ENCODE results near the gene SLC16A12.

SLC16A12 gene, protein sequence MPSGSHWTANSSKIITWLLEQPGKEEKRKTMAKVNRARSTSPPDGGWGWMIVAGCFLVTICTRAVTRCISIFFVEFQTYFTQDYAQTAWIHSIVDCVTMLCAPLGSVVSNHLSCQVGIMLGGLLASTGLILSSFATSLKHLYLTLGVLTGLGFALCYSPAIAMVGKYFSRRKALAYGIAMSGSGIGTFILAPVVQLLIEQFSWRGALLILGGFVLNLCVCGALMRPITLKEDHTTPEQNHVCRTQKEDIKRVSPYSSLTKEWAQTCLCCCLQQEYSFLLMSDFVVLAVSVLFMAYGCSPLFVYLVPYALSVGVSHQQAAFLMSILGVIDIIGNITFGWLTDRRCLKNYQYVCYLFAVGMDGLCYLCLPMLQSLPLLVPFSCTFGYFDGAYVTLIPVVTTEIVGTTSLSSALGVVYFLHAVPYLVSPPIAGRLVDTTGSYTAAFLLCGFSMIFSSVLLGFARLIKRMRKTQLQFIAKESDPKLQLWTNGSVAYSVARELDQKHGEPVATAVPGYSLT

DNA sequence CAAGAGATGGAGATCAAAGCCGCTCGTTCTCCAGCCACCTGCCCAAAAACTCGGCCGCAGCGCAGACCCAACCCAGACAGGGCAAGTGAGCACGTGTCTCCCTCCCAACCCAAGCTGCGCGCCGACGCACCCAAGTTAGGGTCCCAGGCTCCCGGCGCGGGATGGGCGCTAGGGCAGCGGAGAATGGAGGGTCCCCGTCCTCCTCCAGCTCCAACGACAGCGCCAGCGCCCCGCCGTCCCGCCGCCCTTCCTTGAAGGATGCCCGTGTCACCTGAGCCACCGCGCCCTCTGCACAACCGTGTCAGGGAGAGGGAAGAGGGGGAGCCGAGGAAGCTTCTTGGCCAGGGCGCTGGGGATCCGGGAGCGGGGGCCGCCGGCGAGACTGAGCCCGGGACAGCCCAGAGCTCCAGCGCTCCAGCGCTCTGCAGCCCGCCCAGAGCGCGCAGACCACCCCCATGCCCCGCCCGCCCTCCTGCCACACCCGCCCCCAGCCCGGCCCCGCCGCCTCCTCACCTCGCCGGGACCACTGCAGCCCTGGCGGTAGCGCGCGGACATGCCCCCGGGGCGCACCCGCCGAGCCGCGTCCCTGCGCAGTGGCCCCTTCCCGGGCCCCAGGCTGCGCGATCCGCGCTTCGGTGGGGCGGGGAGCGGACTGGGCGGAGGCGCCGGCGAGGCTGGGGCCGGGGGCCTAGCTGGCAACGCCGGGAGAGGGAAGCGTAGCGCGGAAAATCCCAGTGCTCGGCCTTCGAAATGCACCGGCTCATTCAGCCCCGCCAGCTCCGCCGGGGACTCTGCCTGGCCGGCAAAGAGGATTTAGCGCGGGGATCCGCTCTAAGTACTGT lies at the start of gene SLC16A12:
Gene SLC16A12, minus strand, starts transcription at position 424 of the 842 bp plus-strand sequence. CDS start 73,016 bp downstream, outside the sequence.
- no peak for DNase-seq

DNA sequence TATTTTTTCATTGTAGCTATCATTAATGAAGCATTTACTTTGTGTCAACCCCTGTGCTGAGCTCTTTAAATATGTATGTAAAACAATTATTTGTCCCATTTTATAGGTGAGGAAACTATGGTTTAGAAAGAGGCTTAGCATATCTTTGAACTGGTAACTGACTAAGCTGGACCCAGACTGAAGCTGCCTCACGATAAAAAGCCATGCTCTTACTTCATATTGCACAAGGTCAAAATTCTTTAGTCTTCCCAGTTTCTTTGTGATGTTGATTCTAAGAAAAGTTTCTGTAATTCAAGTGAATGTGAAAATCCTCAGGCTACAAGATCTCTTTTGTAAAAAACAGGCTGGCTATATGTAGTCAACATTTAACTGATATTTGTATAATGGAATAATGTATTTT lies 46.6 kb upstream of the SLC16A12 start:
- DNase-seq = no peak

DNA sequence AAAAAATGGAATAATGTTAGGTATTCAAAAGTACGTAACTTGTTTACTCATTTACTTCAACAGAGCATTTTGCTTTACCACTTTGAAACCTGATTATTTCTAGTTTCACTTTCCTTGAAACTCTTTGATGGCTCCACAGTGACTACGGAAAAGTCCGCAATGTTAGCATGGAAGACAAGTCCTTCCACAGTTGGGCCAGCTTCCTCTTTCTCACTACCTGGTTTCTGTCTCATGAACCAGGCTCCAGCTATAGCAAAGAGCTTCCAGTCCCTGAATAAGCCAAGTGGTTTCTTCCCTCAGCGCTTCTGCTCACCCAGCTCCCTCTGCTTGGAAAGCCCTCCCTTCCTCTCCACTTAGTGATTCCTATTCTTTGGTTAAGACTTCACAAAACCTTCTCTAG lies 44.8 kb upstream of the SLC16A12 start:
- no peak for DNase-seq

DNA sequence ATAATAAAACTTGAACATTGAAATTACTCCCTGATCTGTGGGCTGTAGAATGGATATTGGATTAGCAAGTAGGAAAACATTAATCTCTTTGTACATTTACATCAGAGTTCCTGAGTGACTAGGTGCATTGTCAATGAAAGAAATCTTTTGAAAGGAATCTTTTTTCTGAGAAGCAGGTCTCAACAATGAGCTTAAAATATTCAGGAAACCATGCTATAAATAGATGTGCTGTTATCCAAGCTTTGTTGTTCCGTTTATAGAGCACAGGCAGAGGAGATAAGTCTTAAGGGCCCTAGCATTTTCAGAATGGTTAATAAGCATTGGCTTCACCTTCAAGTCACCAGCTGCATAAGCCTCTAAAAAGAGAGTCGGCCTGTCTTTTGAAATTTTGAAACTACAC lies 41.3 kb upstream of the SLC16A12 start:
- no peak for DNase-seq

DNA sequence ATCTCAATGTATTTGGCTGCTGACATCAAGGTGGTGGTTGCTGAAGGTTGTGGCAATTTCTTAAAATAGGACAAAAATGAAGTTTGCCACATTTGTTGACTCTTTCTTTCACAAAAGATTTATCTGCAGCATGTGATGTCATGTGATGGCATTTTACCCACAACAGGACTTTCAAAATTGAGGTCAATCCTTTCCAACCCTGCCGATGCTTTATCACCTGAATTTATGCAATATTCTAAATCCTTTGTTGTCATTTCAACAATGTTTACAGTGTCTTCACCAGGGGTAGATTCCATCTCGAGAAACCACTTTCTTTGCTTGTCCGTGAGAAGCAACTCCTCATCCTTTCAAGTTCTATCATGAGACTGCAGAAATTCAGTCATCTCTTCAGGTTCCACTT lies 40.6 kb upstream of the SLC16A12 start:
- no peak for DNase-seq

DNA sequence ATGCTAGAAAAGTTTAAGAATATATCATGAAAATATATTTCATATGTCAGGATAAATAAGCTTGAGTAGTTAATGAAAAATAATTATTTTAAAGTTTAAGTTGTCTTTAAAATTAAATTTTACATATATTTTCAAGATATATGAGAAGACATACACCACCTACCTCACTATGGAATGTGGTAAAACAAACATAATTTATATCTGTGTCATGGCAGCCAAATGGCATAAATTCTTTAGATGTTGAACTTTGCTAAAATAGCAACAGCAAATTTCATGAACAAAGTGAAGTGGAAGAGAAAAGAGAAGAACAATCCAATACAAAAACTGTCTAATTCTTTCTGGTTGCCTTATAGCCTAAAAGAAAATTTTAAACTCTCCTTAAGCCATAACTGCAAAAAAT lies 39.6 kb upstream of the SLC16A12 start:
- no peak for DNase-seq

DNA sequence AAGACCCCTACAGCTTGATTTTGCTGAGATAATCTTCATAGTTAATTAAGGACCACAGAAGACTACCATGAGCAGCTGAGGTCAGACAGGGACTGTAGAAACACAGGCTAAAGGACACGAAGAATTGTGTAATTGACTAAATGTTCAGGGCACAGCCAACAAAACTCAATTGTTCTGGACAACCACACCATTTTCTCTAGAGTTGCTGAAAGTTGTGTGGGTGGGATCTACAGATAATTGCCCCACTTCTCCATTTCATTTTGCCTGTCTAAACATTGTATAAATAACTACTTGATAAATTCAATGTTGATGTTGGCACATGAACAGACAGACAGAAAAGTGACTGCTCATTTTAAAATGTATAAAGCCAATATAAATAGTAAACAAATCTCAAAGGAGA lies 39.0 kb upstream of the SLC16A12 start:
- DNase-seq = no peak

DNA sequence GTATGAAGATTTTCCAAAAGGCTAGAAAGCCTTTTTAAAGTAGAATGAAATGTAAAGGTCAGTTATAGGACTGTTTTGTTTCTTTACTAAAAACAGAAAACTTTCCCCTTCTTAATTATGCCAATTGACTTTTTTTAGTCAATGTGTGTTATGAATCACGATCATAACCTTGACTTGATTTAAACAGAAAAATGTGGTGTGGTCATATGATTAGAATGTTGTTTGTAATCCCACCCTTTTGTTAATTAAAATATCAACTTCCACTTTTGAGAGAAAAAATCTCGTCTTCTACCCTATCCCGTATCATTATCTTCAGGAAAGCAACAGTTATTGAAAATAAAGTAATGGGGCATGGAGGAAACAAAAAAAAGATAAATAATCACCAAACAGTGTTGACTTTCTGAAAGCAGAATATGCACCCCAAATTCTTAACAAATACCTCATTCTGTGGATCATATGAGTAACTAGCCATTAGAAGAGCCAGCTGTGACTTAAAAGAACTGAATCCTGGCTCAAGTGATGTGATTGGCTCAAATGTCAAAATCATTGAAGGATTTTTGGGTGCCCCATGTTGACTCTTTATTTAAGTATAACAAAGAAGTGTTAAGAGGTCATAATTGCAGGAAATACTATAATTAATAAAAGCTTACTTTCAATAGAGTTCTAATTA lies 32.3 kb upstream of the SLC16A12 start:
- DNase-seq = no peak

DNA sequence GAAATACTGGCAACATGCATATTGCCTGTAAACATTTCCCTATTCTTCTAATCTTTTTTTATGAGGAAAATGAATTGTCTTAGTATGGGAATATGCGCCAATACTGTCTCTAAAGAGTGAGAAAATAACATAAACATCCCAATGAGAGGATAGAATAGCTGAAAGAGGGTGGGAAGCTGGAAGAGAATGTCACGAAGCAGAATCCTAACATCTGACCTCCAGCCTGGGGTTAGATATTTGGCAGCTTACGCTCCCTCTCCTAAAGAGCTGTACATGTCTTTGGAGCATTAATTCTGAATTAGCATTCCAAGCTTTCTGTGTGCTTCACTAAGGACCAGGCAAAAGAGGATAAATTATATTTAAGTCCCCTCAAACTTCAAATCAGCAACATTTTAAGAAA lies 31.6 kb upstream of the SLC16A12 start:
- DNase-seq = no peak

DNA sequence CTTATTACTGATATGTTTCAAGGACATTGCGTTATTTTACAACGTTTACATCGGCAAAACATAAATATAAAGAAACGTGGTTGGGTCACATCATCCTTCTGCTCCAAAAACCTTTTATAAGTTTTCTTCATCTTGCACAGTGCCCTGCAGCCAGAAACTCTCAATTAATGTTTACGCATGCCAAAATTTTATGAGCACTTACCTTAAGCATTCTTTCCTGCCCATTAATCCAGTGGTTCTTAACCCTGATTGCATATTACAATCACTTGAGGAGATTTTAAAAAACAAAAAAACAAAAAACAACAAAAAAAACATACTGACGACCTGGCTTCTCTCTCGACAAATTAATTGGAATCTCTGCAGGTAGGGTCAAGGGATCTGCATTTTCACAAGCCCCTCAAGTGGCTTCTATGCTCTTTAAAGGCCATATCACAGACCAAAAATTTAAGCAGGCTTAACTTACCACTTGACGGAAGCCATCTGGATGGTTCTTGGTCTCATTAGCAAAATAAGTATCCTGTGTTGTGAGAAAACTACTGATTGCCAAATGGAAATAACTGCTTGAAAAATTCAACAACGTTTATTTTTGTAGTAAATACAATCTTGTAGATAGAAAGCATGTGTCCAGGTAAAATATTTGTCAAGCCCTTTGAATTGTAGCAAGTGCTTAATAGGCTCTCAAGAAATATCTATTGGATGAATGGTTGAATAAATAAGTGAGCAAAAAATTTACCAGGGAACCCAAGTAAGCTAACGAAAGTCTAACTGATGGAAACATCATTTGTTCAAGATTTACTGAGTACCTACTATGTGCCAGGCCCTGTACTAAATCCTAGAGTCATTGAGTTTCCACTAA lies 30.9 kb upstream of the SLC16A12 start:
- no peak for DNase-seq

DNA sequence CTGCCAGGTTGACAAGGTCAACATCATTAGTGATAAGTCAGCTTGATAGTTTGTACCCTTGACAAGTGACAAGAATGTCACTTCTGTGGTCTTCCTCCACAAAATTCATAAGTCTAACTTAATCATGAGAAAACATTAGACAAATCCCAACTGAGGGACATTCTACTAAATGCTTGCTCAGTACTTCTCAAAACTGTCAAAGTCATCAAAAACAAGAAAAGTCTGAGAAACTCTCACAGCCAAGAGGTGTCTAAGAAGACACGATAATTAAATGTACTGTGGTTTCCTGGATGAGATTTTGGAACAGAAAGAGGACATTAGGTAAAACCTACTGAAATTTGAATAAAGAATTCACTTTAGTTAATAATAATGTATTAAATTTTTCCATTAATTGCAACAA lies 29.8 kb upstream of the SLC16A12 start:
- no peak for DNase-seq

DNA sequence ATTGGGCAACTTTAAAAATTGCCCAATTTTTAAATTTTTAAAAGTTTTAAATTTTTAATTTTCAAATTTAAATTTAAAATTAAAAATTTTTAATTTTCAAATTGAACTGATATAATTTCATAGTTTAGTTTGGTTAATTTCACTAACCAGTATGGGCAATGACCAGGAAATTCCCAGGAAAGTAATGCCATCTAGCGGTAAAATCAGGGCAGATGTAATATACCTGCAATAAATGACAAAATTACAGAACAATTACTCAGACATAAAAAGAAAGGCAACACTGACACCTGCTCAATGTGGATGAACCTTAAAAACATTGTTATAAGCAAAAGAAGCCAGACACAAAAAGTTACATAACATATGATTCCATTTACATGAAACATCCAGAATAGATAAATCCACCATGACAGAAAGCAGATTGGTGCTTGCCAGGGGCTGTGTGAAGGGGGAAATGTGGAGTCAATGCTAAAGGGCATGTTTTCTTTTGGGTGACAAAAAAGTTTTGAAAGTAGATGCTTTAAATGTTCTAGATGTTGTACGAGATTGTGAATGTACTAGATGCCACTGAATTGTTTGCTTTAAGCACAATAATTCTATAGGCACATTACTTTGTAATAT lies 28.6 kb upstream of the SLC16A12 start:
- DNase-seq = peak in 1 of 2 donors; percentile 61

DNA sequence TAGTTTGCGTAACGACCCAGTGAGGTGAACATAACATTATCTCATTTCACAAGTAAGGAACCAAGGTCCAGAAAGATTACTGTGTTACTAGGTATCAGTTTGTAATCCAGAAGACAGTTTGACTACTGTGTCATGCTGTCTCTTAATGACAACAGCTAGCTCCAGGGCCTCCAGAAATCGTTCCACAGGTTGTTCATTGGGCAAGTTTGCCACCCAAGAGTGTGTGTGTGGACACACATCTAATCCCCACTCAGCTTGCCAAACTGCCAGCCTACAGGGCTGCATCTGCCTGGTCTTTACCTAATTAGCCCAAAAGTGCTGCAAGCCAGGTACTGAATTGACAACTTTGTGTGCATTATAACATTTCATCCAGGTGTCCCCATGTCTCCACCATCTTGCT lies 27.9 kb upstream of the SLC16A12 start:
- no peak for DNase-seq

DNA sequence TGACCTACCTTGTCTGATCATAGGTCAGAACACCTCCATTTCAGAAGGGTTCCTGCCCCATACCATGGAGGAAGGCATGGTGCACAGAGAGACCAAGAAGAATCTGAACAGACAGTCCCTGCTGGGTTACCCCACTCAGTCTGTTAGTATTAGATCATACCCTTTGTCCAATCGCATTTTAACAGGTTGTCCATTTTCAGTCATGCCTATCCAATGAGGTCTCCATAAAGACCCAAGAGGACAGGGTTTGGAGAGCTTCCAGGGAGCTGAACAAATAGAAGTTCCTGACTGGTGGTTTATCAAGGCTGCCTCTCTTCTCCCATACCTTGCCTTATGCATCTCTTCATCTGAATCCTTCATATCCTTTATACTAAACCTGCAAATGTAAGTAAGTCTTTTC lies 21.2 kb upstream of the SLC16A12 start:
- no peak for DNase-seq

DNA sequence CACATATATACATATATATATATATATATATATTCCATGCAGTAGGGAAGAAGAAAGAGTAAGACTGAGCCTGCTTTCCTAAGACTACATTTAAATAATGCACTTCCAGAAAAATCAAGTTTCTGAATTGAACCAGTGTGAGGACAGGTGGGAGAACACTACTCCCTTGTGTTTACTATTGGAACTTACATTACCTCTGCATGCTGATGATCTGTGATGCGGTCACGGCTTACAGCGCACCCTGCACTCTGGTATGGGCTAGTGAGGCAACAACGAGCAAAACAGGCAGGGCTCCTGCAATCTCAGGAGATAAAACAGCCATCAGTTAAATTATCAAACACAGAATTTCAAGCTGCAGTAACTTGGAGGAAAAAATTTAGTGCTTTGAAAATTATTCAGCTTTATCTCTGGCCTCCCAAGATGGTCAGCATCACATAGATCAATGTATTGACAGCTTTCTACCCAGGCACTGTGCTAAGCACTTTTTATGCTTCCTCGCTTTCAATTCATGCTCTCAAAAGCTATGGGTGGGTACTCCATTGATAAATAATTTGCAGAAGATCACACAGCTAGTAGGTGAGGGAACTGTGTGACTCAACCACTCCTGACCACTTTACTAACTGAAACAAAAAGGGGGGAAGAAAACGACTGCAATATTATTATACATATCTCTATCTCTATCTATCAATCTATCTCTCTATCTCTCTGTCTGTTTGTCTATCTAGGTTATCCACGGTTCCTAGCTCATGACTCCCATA lies 20.5 kb upstream of the SLC16A12 start:
- no peak for DNase-seq

DNA sequence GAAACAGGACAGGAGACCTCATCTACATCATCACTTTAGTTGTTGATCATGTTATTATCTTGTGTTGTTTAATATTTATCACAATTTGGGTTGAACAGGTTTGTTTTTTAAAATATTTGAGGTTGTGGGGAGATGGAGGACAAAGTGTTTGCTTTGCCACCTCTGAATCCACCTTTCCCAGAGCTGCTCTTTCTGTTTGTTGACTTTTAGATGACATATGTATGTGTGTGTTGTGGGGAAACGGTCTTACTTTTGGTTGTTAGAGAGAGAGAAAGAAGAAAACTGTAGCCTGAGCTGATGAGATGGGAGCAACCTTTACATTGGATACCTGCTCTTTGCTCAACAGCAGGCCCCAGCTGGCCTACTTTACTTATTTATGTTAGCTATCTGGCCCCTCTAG lies 19.0 kb upstream of the SLC16A12 start:
- DNase-seq = no peak

DNA sequence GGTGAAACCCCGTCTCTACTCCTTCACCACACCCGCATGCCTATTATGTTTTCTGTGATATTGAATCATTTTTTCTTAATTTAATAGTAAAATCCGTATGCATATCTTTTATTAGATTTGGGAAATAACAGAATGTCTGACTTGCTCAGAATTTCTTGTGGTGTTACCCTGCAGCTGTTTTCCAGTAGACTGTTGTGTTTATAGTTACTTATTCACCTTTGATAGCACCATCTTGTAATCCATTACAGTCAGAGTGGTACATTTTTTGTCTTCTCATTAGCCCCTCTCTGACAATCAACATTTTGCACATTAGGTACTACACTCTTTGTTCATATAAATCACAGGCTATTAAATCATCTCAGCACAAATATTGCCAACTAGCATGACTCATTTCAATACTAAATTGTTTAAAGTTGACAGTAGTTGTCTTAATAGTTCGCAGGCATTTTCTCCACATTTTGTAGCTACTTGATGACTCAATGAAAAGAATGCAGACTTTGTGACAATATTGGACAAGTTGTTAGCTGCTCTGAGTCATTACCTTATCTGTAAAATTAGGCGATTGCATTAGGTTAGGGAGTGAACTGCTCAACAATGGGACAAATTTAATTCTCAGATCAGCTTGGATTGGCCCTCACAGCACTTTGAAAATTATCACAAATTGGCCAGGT lies 17.8 kb upstream of the SLC16A12 start:
- DNase-seq = no peak

DNA sequence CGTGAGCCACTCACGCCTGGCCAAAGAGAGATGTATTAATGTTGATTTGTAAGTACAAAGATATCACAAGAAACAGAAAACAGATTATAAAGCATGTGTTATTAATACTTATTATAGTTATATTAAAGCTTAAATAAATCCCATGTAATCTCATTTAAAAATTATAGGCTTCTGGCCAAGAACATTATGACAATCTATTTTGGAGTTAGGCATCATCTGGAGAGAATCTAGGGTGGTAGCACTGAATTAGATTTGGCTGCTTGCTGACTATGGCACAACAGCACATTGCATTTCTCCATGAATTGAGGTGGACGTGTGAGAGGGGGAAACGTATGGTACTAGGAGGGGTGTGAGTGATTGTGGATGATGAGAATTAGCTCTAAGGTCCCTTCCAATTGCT lies 16.8 kb upstream of the SLC16A12 start:
- no peak for DNase-seq

DNA sequence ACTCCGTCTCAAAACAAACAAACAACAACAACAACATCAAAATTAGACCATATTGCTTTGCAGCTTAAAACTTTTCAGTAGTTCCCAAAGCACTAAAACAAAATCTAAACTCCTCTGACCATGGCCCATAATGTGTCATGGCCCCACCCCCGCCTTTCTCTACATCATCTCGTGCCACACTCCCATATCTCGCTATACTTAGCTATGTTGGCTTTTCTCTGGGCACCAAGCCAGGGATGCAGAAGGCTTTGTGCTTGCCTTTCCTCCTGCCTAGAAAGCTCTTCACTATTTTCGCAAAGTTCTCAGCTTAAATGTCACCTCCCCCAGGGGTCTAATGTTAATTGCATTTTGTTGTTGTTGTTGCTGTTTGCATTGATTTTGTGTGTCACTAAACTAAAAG lies 15.1 kb upstream of the SLC16A12 start:
- DNase-seq = no peak

DNA sequence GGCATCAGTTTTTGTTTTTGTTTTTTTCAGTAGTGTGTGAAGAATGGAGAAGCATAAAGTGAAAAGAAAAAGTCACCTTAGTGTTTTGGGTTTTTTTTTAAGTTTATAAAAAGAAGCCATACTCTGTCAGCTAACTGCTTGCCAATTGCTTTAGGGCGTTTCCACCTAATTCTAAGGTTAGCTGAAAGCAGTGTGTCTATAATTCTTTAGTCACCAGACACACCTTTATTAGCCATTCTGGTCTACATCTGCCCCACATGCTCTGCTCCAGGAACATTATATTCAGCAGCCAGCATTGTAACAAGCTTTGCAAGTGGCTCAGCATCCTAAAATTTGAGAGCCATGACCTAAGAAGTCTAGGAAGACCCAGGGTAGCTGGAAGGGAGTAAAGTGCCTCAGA lies 14.1 kb upstream of the SLC16A12 start:
- no peak for DNase-seq

DNA sequence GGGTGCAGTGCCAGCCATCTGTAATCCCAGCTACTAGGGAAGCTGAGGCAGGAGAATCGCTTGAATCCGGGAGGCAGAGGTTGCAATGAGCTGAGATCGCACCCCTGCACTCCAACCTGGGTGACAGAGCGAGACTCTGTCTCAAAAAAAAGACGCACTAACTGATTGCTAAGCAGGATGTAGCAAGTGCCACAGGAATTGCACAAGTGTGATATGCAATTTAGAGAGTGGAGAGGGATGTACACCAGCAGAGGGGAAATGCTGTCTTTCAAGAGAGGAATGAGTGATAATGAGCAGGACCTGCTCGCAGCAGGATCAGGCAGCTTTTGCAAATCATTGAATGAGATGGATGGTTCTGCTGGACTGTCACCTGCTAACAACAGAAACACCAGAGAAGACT lies 13.3 kb upstream of the SLC16A12 start:
- DNase-seq = no peak
